Measurements from ENCODE around the gene ZBTB9.

GRCh38 chr6:33439956-33440648 lies 14.3 kb upstream of the ZBTB9 start:
- no peak for TF ChIP-seq EZH2 (IDR thresholded peaks at IDR 0.05)
- TF ChIP-seq MAX (IDR thresholded peaks at IDR 0.05) = no peak
- TF ChIP-seq ELF1 (IDR thresholded peaks at IDR 0.05; ENCODE audit: borderline replicate concordance, low read depth) = no peak

Data from HCT116 (cell line).